Fibroblast of mammary gland (primary cell): ENCODE measurements around the gene SH3RF3.

Experiments
- DNase-seq: peaks from one replicate; pipeline ENCODE4 v3.0.0-alpha.2; 2010; ENCODE audit warnings: low read depth
- H3K4me3 ChIP-seq: 2 replicates; pipeline ENCODE4 v1.5.1; 2011; ENCODE audit warnings: low read depth, mild to moderate bottlenecking, low read length, moderate library complexity; ENCODE audit not compliant: control insufficient read depth
- TF ChIP-seq, protein P1 (sequence below): conservative IDR thresholded peaks from 2 replicates; pipeline ENCODE4 v1.5.1; 2011; ENCODE audit warnings: low read depth, low read length, inconsistent platforms; ENCODE audit not compliant: control insufficient read depth, insufficient read depth

SH3RF3 gene

DNA sequence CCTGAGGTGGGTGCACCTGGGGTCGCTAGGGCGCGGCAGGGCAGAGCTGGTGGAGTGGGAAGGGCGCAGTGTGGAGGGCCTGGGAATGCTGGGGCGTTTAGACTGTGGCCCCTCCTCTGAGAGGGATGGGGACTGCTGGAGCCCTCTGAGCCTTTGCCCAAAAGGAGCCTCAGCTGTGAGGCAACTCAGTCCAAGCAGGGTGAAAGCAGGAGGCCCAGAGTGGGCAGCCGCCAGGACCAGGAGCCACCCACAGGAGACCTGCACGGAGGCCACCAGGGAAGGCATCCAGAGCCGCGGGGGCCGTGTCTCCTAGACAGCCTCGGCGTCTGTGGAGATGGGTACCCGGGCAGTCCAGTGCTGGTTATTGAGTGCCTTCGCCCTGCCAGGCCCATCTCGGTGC is 369.9 kb downstream of the SH3RF3 start:
- DNase-seq: no peak
- no peak overlapping the region for H3K4me3 ChIP-seq
- TF ChIP-seq, protein P1, sequence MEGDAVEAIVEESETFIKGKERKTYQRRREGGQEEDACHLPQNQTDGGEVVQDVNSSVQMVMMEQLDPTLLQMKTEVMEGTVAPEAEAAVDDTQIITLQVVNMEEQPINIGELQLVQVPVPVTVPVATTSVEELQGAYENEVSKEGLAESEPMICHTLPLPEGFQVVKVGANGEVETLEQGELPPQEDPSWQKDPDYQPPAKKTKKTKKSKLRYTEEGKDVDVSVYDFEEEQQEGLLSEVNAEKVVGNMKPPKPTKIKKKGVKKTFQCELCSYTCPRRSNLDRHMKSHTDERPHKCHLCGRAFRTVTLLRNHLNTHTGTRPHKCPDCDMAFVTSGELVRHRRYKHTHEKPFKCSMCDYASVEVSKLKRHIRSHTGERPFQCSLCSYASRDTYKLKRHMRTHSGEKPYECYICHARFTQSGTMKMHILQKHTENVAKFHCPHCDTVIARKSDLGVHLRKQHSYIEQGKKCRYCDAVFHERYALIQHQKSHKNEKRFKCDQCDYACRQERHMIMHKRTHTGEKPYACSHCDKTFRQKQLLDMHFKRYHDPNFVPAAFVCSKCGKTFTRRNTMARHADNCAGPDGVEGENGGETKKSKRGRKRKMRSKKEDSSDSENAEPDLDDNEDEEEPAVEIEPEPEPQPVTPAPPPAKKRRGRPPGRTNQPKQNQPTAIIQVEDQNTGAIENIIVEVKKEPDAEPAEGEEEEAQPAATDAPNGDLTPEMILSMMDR: no peak

DNA sequence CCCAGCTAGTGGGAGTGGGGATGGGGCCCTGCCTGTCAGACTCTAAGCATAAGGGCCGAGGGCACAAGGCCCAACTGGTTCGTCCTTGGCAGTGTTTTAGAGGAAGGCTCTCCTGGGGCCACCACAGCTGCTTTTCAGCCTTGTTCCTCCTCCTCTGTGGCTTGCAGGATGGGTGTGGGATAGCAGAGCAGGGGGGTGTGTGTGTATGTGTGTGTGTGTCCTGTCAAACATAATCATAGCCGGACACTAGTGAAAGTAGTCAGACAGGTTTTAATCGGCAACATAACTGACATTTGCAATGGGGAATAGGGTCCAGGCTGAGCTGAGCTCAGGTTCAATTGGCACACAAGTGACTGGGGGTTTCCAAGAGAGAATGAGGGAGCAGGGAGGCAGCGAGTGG is 370.6 kb downstream of the SH3RF3 start:
- DNase-seq: no peak
- no peak overlapping the region for H3K4me3 ChIP-seq
- TF ChIP-seq, protein P1: no peak

DNA sequence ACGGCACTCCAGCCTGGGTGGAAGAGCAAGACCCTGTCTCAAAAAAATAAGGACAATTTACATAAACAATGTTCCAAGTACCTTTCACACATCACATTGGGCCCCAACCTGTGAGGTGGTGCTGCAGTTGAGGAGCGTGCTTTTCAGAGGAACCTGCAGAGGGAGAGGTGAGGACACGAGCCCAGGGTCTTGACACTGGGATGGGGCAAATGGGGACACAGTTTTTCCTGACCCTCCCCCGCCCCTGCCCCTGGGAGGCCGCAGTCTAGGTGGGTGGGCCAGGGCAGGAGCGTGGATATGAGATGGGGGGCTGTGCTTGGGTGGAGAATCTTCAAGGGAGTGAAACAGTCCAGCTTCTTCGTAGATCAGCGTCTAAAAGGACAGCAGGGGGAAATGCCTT is 371.9 kb downstream of the SH3RF3 start:
- H3K4me3 ChIP-seq: no peak overlapping the region
- no peak for DNase-seq
- TF ChIP-seq, protein P1: no peak

DNA sequence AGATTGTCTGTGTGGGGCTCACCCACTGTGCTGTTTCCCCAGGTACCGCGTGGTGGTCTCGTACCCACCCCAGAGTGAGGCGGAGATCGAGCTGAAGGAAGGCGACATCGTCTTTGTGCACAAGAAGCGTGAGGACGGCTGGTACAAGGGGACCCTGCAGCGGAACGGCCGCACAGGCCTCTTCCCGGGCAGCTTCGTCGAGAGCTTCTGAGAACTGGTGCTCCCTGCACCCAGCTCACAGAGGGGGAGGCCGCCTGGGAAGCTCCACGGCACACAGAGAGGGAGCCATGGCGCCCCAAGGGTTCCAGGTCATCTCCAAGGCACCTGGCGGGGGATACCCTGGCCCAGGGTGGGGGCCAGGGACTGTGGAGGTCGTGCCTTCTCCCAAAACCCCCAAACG is 372.5 kb downstream of the SH3RF3 start:
- TF ChIP-seq, protein P1: no peak
- no peak for DNase-seq
- no peak overlapping the region for H3K4me3 ChIP-seq

DNA sequence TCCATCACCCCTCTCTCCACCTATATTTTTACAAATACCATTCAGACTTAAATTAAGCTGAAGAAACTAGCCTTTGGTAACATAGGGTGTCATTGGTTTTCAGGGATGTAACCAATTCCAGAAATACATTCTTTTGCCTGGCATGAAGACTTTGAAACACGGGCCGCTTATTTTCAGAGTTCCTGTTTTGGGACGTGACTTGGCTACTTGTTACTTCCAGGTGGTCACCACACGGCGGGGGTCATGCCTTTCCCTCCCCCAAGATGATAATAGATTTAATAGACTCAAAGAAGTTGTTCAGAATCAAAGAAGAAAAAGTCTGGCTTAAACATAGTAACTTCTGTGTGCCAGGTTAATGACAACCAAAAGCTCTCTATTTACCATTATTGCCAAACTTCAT is 374.2 kb downstream of the SH3RF3 start:
- TF ChIP-seq, protein P1: no peak
- no peak for DNase-seq

DNA sequence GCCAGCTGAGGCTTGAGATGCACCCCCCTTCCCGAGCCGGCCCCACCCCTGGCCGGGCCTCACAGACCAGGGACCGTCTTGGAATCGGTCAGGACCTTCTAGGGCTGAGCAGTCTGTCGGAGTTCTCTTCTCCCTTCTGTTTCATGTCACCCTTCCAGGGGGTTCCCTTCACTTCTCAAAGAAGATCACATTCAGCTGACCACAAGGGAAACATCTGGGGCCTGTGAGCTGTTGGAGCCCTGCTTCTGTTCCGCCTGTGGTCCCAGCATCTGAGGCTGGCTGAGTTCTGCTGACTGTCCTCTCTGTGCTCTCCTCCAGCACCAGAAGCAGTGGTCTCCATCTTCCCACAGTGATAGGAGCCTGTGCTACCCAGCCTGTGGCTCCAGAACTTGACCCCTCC is 378.2 kb downstream of the SH3RF3 start:
- DNase-seq: no peak
- H3K4me3 ChIP-seq: no peak overlapping the region
- TF ChIP-seq, protein P1: no peak

More for the DNA sequence above, 374.2 kb downstream of the SH3RF3 start:
- no peak overlapping the region for H3K4me3 ChIP-seq

DNA sequence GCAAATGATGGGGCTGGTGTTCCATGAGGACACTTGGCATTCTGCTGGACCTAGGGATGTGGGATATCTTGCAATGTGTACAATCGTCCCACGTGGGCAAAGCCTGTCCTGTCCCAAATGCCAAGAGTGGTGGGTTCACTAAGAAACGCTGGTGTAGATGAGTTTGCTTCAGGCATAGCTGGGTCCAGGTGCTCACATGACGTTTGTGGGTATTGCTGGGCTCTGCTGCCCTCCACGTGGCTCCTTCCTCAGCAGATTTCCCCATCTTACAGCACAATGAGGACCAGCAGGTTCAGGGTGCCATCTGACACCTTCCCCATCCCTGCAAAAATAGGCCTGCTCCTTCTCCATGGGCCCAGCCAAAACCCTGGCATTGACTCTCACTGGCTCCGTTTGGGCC is 378.8 kb downstream of the SH3RF3 start:
- TF ChIP-seq, protein P1: no peak
- H3K4me3 ChIP-seq: no peak overlapping the region
- no peak for DNase-seq
